Testis (tissue), 2 donors: ENCODE data around the gene IRAK1.

ENCODE experiments used
- POLR2A ChIP-seq: fragments of 450-650 bp; IDR thresholded peaks from one replicate; pipeline ENCODE4 v1.6.1; 2017; ENCODE audit warnings: antibody characterized with exemption, mild to moderate bottlenecking, moderate library complexity
- TF ChIP-seq, protein P1 (sequence below), 3 experiments: fragments of 450-650 bp in 2 of 3; fragments of 200-600 bp in 1 of 3; sonication (generic) in 1 of 3; IDR thresholded peaks; one replicate each; pipeline ENCODE4 v1.5.1; 2016 to 2019; ENCODE audit warnings: antibody characterized with exemption in 3 of 3, mild to moderate bottlenecking in 2 of 3, moderate library complexity in 1 of 3

DNA sequence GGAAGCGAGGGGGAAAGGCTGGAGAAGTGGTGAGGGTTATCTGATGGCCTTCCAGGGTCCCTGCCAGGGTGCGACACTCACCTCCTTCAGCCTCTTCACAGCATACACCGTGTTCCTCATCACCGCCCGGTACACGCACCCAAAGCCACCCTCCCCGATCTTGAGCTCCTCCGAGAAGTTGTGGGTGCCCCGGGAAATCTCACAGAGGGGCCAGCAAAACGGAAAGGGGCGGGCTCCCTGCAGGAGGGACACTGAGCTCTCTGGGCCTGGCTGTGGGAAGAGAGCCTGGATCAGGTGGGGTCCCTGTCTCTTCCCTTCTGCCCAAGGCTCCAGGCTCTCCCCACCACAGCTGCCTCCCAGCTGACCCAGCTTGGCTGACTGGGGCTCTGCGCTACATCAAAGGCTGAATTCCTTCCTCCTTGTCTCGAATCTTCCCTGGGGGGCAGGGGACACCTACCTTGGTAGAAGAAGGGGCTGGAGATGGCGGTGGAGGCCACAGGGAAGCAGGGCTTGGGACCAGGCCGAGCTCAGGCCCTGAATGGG lies 1.1 kb downstream of the IRAK1 start:
- TF ChIP-seq, protein P1, sequence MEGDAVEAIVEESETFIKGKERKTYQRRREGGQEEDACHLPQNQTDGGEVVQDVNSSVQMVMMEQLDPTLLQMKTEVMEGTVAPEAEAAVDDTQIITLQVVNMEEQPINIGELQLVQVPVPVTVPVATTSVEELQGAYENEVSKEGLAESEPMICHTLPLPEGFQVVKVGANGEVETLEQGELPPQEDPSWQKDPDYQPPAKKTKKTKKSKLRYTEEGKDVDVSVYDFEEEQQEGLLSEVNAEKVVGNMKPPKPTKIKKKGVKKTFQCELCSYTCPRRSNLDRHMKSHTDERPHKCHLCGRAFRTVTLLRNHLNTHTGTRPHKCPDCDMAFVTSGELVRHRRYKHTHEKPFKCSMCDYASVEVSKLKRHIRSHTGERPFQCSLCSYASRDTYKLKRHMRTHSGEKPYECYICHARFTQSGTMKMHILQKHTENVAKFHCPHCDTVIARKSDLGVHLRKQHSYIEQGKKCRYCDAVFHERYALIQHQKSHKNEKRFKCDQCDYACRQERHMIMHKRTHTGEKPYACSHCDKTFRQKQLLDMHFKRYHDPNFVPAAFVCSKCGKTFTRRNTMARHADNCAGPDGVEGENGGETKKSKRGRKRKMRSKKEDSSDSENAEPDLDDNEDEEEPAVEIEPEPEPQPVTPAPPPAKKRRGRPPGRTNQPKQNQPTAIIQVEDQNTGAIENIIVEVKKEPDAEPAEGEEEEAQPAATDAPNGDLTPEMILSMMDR (IDR thresholded peaks at IDR 0.05): no peak
- TF ChIP-seq POLR2A: no peak
